ENCODE data around the gene MED15. TPM values are rescaled to one million over a fixed set of nuclear protein-coding genes. Genes with fewer than 3 reads are reported as not detected.

MED15 gene
- total RNA-seq, 1 experiment from 2014 or later, result 19.0 TPM

DNA sequence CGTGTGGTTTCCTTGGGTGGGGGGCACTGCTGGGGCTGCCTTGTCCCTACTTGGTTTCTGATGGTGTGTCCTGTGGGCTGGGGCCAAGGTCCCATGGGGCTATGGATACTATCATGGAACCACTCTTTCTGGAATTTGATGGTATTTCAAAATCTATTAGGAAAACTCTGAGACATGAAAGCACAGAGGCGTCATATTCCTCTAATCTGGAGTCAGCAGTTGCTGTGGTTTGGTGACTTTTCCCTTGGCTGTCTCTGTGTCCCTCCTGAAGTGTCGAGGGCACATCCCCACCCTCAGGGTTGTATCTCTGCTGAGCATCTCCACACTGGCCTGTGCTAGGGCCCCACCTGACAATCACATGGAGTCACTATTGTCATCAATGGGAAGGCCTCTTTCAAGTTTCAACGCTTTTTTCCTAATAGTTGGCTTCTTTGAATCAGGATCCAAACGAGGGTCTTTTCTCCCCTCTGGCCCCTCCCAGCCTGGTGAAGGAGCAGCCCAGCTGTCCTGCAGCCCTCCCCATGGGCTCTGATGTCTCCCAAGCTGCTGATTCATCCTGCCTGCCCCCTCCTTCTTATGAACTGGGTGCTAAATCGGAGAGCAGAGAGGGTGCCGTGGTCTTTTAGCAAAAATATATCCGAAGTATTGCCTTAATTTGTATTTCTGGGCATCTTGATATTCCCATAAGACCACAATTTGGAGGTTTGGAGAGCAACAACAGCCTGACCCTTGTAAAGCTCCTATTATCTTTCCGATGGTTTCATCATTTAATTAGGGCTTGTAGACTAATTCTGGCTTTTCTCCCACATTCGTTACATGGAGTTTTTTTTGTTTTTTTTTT, 38.5 kb downstream of the MED15 start:
- in situ Hi-C loops (cut with HindIII; ENCODE audit: low sequenced_read_pairs), result no loop called here
- DNase-seq (ENCODE audit: low spot score), result no peak

DNA sequence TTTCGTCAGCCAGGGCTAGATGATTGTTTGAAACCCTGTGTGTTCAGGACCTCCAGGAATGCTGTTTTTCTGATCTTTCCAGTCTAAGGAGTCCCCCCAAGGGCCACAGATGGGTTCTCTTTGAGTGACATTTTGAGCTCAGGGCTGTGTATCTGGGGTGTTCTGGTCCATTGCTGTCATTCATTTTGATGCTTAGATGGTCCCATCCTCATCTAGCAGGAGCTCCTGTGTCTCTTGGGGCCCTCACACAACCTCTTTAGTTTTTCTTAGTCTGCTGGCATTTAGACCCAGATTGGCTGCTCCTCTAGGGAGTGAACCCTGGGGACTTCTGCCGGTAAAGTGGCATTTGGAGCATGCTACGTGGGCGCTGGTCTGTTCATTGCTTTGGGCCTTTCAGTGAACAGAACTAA, 39.1 kb downstream of the MED15 start:
- in situ Hi-C loops (cut with HindIII; ENCODE audit: low sequenced_read_pairs), result no loop called here
- no peak for DNase-seq (ENCODE audit: low spot score)

DNA sequence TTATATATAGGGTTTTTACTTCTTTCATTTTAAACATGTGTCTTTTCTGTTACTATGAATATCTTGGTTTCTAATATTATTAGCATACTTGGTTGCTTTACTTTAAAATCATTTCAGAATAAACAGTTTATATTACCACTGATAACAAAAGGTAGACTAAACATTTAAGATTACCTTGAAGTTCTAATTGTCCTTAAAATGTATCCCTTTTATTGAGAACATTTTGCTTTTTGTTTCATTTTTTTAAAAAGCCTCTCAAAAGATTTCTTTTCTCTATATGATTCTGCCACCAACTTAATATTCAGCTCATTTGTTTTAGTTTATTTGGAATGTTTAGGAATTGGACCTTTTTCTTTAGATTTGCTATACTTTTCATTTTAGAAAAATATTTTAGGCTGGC, 39.6 kb downstream of the MED15 start:
- DNase-seq (ENCODE audit: low spot score), result no peak
- in situ Hi-C loops (cut with HindIII; ENCODE audit: low sequenced_read_pairs), result no loop called here

DNA sequence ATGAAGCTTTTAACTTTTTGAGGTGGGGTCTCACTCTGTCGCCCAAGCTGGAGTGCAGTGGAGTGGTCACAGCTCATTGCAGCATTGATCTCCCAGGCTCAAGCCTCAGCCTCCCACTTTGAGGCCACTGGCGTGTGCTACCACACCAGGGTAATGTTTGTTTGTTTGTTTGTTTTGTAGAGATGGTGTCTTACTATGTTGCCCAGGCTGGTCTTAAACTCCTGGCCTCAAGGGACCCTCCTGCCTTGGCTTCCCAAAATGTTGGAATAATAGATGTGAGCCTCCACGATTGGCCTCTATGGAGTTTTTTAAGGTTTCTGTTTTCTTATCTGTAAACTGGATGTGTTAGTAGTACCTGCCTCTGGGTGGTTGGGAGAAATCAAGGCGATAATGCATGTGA, 41.4 kb downstream of the MED15 start:
- in situ Hi-C loops (cut with HindIII; ENCODE audit: low sequenced_read_pairs), result no loop called here
- DNase-seq (ENCODE audit: low spot score), result no peak

DNA sequence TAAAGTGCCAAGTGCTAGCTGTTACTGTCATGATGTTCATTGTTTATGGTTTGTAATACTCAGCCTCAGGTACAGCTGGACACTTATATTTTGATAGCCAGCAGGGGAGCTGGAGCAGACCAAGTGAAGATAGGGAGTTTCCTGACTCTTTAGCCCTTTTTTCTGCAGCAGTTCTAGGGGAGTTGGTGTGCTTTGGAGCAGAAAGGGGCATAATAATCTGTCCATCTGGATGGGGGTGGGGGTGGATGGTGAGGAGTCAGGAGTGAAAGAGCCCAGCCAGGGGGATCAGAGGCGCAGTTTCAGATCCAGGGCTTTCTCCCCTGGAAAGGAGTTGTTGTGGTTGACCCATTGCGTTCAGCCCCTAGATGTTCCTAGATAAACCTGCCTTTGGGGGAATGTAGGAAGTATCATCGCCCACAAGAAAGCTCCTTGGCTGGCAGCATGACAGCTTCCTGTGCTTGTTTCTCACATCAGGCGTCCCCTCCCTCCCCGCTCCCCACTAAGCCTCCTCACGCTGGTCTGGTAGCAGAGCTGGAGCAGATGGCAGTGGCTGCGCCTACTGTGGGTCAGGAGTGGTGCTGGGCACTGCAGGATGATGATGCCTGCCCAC, 41.9 kb downstream of the MED15 start:
- DNase-seq (ENCODE audit: low spot score), result peak; percentile 65
- in situ Hi-C loops (cut with HindIII; ENCODE audit: low sequenced_read_pairs), result no loop called here

DNA sequence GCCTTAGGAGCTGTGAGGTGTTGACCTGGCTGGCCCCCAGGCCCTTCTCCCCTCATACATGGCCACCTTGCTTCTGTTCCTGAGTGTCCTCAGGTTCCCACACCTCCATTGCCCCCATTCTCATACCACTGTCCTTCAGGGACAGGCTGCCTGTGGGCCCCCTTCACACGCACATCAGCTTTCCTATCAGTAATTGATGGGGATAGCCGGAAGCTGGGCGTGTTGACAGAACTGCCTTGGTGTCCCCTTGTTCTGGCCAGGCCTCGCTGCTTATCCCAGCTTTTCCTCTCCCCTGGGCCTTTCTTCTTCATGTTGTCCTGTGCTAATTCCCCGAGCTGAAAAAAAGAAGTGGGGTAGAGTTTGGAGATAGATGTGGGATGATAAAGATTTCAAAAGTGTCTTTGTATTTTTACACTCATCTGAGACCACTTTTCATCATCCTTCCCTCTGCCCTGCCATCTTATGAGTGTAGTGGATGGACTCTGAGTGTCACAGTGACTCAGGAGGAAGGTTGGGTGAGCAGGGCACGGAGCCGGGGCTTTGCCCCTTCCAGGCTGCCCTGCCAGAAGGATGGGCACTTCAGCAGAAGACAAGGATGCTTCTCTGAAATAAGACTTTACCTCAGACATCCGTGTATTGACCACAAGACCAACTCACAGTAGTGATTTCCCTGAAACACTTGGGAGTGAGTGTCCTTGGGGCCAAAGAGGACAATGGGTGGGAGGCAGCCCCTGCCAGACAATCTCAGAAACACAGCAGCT, 42.8 kb downstream of the MED15 start:
- in situ Hi-C loops (cut with HindIII; ENCODE audit: low sequenced_read_pairs), result no loop called here
- no peak for DNase-seq (ENCODE audit: low spot score)

DNA sequence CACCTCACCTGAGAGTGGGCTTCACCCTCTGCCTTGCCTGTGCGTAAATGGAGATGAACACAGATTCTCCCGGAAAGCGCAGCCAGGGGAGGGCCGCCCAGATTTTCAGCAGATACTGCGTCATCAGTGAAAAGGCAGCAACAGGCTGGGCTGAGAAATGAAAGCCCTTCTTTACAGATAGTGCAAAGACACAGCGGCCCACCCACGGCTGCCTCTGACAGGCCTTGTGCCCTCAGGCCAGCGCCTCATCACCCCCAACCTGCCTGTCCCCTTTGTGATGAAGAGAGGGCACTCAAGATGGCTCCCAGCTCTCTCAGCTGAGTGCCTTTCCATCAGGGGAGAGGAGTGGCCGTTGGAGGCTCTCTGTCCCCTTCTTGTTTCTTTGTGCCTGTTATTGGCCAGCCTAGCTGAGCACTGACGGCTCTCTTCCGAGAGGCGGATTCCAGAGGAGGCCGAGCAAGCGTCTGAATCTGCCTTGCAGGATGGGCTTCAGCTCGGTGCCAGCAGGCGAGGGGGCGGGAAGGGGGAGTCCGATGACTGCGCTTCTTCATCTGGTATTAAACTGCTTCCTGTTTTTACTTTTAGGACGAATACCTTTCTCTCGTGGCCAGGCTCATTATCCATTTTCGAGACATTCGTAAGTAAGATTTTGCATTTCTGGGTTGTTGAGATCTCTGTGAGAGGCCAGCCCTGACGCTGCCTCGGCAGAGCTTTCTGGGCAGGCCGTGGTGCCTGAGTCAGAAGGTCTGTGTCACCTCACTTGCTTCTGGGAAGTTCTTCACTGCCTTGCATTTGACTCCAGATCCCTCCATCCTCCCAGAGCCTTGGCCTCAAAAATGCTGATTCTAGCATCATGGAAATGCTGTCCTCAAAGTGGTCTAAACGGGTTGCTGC, 43.7 kb downstream of the MED15 start:
- DNase-seq (ENCODE audit: low spot score), result no peak
- in situ Hi-C loops (cut with HindIII; ENCODE audit: low sequenced_read_pairs), result no loop called here

DNA sequence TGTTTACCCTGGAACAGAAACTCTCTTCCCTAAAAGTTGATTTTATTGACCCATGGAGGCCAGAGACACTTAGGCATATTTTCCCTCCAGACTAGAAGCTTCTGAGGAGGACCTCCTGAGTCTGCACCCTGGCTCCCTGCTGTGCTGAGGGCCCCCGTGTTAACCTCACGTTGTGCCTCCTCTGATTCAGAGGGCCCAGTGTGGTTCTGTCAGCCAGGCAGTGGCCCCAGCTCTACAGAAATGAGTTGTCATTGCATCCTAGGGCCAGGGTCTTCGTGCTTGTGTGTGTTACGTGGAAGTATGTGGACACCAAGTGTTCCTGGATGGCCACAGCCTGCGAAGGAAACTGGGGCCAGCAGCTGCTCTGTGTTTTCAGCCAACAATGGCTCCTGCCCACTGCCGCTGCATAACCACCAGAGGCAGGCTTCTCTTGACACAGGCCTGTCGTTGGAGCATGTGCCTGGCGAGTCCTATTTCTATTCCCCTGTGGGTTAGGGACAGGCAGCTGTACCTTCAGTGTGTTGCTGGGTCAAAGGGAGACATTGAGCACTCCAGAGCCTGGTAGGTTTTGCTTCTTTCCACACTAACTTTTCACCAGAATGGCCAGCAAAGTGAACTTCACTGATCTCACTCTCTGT, 44.5 kb downstream of the MED15 start:
- in situ Hi-C loops (cut with HindIII; ENCODE audit: low sequenced_read_pairs), result no loop called here
- no peak for DNase-seq (ENCODE audit: low spot score)

DNA sequence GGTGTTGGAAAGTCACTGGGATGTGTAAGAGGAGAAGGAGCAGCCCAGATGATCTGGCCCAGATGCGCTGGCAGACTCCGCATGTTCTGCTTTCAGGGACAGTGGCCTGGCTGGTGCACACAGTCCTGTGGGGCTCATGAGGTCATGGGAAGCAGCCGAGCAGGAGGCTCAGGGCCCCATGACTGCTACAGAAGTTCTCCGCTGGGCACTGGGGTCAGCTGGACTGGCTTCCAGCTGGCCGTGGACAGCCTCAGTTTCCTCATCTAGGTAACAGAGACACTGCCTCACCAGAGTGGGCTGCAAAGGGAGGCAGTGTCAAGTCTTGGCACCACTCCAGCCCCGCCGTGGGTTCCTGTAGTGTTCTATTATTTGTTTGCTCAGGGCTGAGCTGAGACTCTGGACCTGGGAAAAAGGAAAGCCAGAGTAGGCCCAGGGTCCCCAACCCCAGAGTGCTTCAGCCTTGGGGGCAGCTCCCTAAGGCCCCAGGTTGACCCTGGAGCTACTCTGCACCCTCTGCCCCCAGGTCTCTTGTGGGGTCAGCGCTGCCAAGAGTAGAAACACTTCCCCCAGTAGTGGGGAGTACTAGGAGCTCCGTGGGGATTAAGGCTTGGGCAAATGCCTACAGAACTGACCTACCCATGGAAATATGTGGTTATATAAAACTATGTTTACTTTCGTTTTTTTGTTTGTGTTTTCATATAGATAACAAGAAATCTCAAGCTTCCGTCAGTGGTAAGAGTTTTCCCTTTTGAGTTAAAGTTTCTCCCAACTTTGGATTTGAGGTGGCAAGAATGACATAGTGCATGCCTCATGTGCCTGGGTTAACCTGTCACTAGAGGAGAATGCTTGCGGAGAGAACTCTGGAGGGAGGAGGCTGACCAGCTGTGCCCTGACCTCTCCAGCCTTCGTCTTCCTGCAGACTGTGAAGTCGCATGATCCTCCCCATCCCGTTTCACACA, 45.3 kb downstream of the MED15 start:
- DNase-seq (ENCODE audit: low spot score), result no peak
- in situ Hi-C loops (cut with HindIII; ENCODE audit: low sequenced_read_pairs), result no loop called here

DNA sequence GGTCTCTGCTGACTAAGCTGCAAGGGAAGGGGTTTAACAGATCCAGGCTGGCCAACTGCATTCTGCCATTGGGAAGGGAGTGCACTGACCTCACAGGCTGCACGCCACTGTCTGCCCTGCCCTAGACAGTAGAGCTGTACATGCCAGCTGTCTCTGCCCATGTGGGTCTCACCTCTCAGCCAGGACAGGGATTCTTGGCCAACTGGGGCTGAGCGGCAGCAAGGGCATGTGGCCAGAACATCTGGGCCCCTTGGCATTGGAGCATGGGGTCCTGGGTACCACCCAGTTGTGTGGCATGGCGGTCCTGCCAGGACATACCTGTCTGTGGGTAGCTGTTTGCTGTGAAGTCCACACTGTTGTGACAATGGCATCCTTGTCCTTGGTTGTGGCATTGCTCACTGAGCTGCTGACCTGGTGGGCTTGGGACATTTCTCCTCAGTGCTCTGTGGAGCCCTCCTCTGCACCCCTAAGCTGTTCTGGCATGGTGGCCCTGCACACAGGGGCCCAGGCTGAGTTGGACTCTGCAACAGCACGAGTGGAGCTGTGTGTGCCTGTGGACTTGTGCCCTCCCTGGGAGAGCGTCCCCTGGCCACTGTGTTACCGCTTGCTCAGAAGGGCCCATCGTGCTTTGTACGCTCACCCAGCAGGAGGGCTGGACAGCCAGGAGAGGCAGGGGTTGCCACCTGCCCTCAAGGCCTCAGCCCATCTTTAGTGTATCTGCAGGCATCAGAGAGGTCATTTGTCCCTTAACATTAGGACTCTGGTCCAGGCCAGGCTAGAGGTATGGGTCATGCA, 46.7 kb downstream of the MED15 start:
- in situ Hi-C loops (cut with HindIII; ENCODE audit: low sequenced_read_pairs), result no loop called here
- DNase-seq (ENCODE audit: low spot score), result no peak

DNA sequence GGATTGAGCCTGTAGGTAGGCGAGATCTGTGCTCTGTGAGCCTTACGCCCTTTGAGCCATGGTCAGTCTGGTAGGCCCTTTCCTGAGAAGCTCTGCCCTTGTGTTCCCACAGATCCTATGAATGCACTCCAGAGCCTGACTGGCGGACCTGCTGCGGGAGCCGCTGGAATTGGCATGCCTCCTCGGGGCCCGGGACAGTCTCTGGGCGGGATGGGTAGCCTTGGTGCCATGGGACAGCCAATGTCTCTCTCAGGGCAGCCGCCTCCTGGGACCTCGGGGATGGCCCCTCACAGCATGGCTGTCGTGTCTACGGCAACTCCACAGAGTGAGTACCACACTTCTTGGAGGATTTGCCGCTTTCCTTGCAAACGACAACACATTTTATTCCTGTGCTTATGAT, 47.4 kb downstream of the MED15 start:
- in situ Hi-C loops (cut with HindIII; ENCODE audit: low sequenced_read_pairs), result no loop called here
- no peak for DNase-seq (ENCODE audit: low spot score)

DNA sequence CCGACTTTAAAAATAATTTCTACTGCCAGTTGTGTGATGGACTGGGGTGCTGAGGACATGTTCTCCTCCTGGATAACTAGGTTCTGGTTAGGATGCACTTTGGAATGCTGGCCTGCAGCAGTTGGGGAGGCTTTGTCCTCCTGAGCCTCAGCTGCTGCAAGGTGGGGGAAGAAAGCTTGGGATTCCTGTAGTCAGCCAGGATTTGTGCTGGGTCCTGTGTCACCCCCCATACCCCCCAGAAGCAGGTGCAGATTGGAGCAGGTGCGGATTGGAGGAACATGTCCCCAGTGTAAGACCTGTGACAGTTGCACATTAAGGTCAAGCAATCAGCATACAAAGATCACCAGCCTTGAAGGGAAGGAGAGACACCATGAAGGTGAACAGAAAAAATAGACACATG, 51.1 kb downstream of the MED15 start:
- no peak for DNase-seq (ENCODE audit: low spot score)
- in situ Hi-C loops (cut with HindIII; ENCODE audit: low sequenced_read_pairs), result no loop called here

DNA sequence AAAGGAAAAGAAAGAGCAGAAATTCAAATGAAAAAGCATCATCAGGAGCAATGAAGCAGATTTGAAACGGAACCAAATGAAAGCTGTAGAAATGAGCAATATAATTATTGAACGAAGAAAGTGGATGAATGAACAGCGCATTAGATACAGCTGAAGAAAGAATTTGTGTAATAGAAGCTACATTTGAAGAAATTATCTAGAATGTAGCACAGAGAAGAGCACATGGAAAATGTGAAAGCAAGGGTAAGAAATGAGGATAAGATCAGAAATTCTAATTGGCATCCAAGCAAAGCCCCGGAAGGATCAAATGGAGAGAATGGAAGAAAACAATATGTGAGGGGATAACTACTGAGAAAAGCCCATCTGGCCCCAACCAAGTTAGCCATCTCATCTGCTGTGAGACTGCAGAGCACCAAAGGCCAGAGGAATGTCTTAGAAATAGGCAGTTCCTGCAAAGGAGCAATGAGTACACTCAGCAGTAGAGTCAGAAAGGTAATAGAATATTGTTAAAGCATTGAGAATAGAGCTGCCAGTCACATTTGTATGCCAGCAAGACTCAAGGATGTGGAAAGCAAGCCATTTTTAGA, 51.9 kb downstream of the MED15 start:
- in situ Hi-C loops (cut with HindIII; ENCODE audit: low sequenced_read_pairs), result no loop called here
- no peak for DNase-seq (ENCODE audit: low spot score)

DNA sequence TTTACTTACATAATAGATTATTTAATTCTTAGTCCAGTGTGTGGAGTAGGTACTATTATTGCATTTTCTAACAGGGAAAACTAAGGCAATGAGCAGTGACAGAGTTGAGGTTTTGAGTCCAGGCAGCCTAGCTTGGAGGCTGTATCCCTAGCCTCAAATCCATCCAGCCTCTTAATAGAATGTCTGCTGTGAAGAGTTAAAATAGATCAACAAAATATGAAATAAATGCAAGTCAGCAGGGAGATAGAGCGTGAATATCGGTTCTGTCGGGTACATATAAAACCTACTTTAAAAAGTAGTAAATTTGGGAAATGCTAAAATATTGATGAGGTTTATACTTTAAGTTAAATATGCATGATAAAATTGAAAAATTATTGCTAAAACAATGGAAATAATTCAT, 53.3 kb downstream of the MED15 start:
- no peak for DNase-seq (ENCODE audit: low spot score)
- in situ Hi-C loops (cut with HindIII; ENCODE audit: low sequenced_read_pairs), result no loop called here

DNA sequence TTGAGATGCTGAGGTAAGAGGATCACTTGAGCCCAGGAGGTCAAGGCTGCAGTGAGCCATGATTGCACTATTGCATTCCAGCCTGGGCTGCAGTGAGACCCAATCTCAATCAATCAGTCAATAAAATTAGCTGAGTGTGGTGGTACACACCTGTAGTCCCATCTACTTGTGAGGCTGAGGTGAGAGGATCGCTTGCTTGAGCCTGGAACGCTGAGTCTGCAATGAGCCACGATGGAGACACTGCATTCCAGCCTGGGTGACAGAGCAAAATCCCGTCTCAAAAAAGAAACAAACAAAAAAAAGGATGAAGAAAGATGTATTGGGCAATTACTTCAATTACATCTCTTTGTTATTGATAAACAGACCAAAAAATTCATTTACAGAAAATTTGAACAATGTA, 54.5 kb downstream of the MED15 start:
- in situ Hi-C loops (cut with HindIII; ENCODE audit: low sequenced_read_pairs), result no loop called here
- DNase-seq (ENCODE audit: low spot score), result no peak

DNA sequence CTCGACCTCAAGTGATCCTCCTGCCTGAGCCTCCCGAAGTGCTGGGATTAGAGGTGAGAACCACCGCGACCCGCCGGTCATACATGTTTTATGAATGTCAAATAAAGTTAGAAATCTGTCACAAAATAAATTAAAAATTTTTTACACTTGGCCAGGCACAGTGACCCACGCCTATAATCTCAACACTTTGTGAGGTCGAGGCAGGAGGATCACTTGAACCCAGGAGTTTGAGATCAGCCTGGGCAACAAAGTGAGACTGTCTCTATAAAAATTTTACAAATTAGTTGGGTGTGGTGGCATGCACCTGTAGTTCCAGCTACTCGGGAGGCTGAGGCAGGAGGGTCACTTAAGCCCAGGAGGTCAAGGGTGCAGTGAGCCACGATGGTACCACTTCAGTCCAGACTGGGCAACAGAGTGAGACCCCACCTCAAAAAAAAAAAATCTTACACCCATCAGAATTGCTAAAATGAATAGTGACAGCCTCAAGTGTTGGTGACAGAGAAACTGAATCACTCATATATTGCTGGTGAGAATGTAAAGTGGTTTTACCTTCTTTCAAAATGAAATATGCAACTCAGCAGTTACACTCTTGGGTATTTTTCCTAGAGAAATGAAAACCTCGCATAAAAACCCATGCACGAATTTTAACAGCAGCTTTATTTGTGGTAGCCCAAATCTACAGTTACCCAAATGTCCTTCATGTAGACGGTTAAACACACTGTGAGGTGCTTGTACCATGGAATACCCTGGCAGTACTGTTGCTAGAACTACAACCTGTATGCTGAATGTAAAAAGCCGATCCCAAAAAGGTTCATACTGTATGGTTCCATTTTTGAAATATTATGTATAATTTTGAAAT, 55.4 kb downstream of the MED15 start:
- in situ Hi-C loops (cut with HindIII; ENCODE audit: low sequenced_read_pairs), result no loop called here
- no peak for DNase-seq (ENCODE audit: low spot score)

Data from G401 (cell line).